Astrocyte of the cerebellum (primary cell): Measurements from ENCODE around the gene ING3.
A peak's percentile ranks its signal among the peaks of the same experiment; 100 is the strongest.

Experiments used
- DNase-seq: peaks from one replicate; pipeline ENCODE4 v3.0.0-alpha.2; 2011; ENCODE audit warnings: low read depth
- H3K4me3 ChIP-seq: 2 replicates; pipeline ENCODE4 v1.5.1; 2011; ENCODE audit warnings: mild to moderate bottlenecking, low read depth, low read length, moderate library complexity
- CTCF ChIP-seq: IDR thresholded peaks from 2 replicates; pipeline ENCODE4 v1.5.1; 2012; ENCODE audit warnings: low read length, low read depth, moderate library complexity, mild to moderate bottlenecking; ENCODE audit errors: missing control alignments
- in situ Hi-C: cut with HindIII; loops from 2 replicates; pipeline ENCODE4 v1.10.0; 2017; ENCODE audit warnings: low sequenced_read_pairs

Gene ING3

GRCh38 chr7:120950539-120951308 lies at the start of gene ING3:
TSS of gene ING3 (plus strand) at chr7:120950777. CDS start at chr7:120950897, 120 bp downstream.
- peak within 1 kb of the TSS; percentile 56 for H3K4me3 ChIP-seq
- peak; percentile 93 for DNase-seq
- in situ Hi-C loops = no loop called here
- no peak for TF ChIP-seq CTCF

GRCh38 chr7:120915314-120916105 lies 35.1 kb upstream of the ING3 start:
- no peak for DNase-seq
- in situ Hi-C loops = no loop called here
- TF ChIP-seq CTCF = no peak

GRCh38 chr7:120916121-120916520 lies 34.5 kb upstream of the ING3 start:
- in situ Hi-C loops = no loop called here
- TF ChIP-seq CTCF = no peak
- H3K4me3 ChIP-seq = no peak overlapping the region
- DNase-seq = no peak

More at GRCh38 chr7:120915314-120916105, 35.1 kb upstream of the ING3 start:
- H3K4me3 ChIP-seq = no peak overlapping the region

- H3K4me3 ChIP-seq = no peak overlapping the region
- DNase-seq = no peak
- in situ Hi-C loops = no loop called here
- no peak for TF ChIP-seq CTCF
Measured at GRCh38 chr7:120916538-120916937, 34.0 kb upstream of the ING3 start.

GRCh38 chr7:120919466-120919865 lies 31.1 kb upstream of the ING3 start:
- in situ Hi-C loops = no loop called here
- TF ChIP-seq CTCF = no peak
- DNase-seq = no peak
- no peak overlapping the region for H3K4me3 ChIP-seq

- no peak for TF ChIP-seq CTCF
- H3K4me3 ChIP-seq = no peak overlapping the region
- in situ Hi-C loops = no loop called here
- no peak for DNase-seq
Measured at GRCh38 chr7:120920034-120920433, 30.5 kb upstream of the ING3 start.
